ENCODE results near the gene AGAP3. TPM values are rescaled to one million over a fixed set of nuclear protein-coding genes. Genes with fewer than 3 reads are reported as not detected.

Gene AGAP3
- total and polyA plus RNA-seq, 8 donors: 83.3 to 167 (median 100) TPM

GRCh38 chr7:151129117-151129959 is 43.1 kb downstream of the AGAP3 start:
- Histone ChIP-seq H3K4me3 (no peak overlapping the region), H3K27ac (no peak overlapping the region), H3K27me3 (no peaks in the 10 kb centered on the region), H3K4me1 (peaks cover 6 to 10% of the 10 kb centered on the region in 2 donors), H3K36me3 (peaks cover 0 to 94% of the 10 kb centered on the region in 2 donors), H3K9me3 (no peaks in the 10 kb centered on the region)
- ATAC-seq (no peak), DNase-seq (peak in 1 of 4 donors; percentile 57)
- intact Hi-C loops (cut with DNase I): loop anchor here in 1 of 2 donors (5.0 kb wide), 1 partner anchor 43 kb away; no protein-coding TSS in a partner anchor
- no peak for TF ChIP-seq CTCF (IDR thresholded peaks at IDR 0.05)

- ATAC-seq (no peak), DNase-seq (peak in 1 of 4 donors; percentile 64)
- H3K4me1 ChIP-seq: peaks cover 5 to 10% of the 10 kb centered on the region in 2 donors
- intact Hi-C loops (cut with DNase I): loop anchor here in 1 of 2 donors (5.0 kb wide), 1 partner anchor 42 kb away; no protein-coding TSS in a partner anchor
- no peaks in the 10 kb centered on the region for H3K27me3 ChIP-seq
- no peak overlapping the region for H3K27ac ChIP-seq
- H3K4me3 ChIP-seq: no peak overlapping the region
- no peak for TF ChIP-seq CTCF (IDR thresholded peaks at IDR 0.05)
- no peaks in the 10 kb centered on the region for H3K9me3 ChIP-seq
- peaks cover 0 to 94% of the 10 kb centered on the region in 2 donors for H3K36me3 ChIP-seq
These were observed 43.8 kb downstream of the AGAP3 start for GRCh38 chr7:151129960-151130591.

GRCh38 chr7:151130741-151131157 is 44.5 kb downstream of the AGAP3 start:
- ATAC-seq: no peak
- no peaks in the 10 kb centered on the region for H3K9me3 ChIP-seq
- H3K4me3 ChIP-seq: no peak overlapping the region
- peaks cover 0 to 94% of the 10 kb centered on the region in 2 donors for H3K36me3 ChIP-seq
- no peak overlapping the region for H3K27ac ChIP-seq
- no peak for TF ChIP-seq CTCF (IDR thresholded peaks at IDR 0.05)
- no peaks in the 10 kb centered on the region for H3K27me3 ChIP-seq
- H3K4me1 ChIP-seq: peaks cover 0 to 4% of the 10 kb centered on the region in 2 donors
- intact Hi-C loops (cut with DNase I): no loop called here
- DNase-seq: peak in 1 of 4 donors; percentile 49

GRCh38 chr7:151131224-151131591 is 44.9 kb downstream of the AGAP3 start:
- no peak for TF ChIP-seq CTCF (IDR thresholded peaks at IDR 0.05)

More at GRCh38 chr7:151131224-151131591, 44.9 kb downstream of the AGAP3 start:
- intact Hi-C loops (cut with DNase I): no loop called here
- Histone ChIP-seq H3K4me3 (no peak overlapping the region), H3K4me1 (no peaks in the 10 kb centered on the region), H3K9me3 (no peaks in the 10 kb centered on the region), H3K27ac (no peak overlapping the region), H3K27me3 (no peaks in the 10 kb centered on the region), H3K36me3 (peaks cover 0 to 95% of the 10 kb centered on the region in 2 donors)
- ATAC-seq (no peak), DNase-seq (no peak)
